Left ventricle myocardium inferior (tissue), 1 donor: ENCODE results near the gene SDR42E2. TPM values are rescaled to one million over a fixed set of nuclear protein-coding genes. Genes with fewer than 3 reads are reported as not detected.

ENCODE experiments used
- DNase-seq: peaks from one replicate; pipeline ENCODE4 v3.0.0-alpha.2; 2020
- H3K27ac ChIP-seq: fragments of 200-600 bp; replicated peaks from 2 replicates; pipeline ENCODE4 v1.8.0; 2021
- H3K27me3 ChIP-seq: fragments of 200-600 bp; 2 replicates; pipeline ENCODE4 v1.8.0; 2021; ENCODE audit warnings: low read depth
- H3K36me3 ChIP-seq: fragments of 200-600 bp; 2 replicates; pipeline ENCODE4 v1.8.0; 2021
- H3K4me1 ChIP-seq: fragments of 200-600 bp; 2 replicates; pipeline ENCODE4 v1.8.0; 2021
- H3K4me3 ChIP-seq: fragments of 200-600 bp; 2 replicates; pipeline ENCODE4 v1.8.0; 2021; ENCODE audit warnings: mild to moderate bottlenecking, moderate library complexity
- H3K9me3 ChIP-seq: fragments of 200-600 bp; replicated peaks from 2 replicates; pipeline ENCODE4 v1.8.0; 2021
- CTCF ChIP-seq: fragments of 200-600 bp; IDR thresholded peaks from 2 replicates; pipeline ENCODE4 v1.8.0; 2021; ENCODE audit warnings: antibody characterized with exemption, mild to moderate bottlenecking, borderline replicate concordance
- intact Hi-C: fragments of 100-400 bp; cut with micrococcal nuclease; formaldehyde crosslinking; loops from one replicate; pipeline ENCODE4 v1.11.0; 2022
- total RNA-seq: library from RNA; stranded (reverse); fragmentation: NEBNext Ultra II Directional; extraction: Animal tissue kit (Norgen Biotek cat#: 25700); gene quantifications from one replicate; pipeline ENCODE4 v1.2.1, GENCODE V29; 2021
- donor health status: DM: no; HTN: yes; CAD: no; lungs with severe emphysema.

Gene SDR42E2
- total RNA-seq, 1 donor from 2014 or later: 0.08 TPM

- intact Hi-C loops: loop anchor here (10.0 kb wide), 1 partner anchor 50 kb away; no protein-coding TSS in a partner anchor
- Histone ChIP-seq H3K36me3 (peaks cover 38% of the 10 kb centered on the region), H3K9me3 (no peaks in the 10 kb centered on the region), H3K27ac (peak overlapping the region; percentile 49), H3K4me3 (no peak overlapping the region), H3K27me3 (no peaks in the 10 kb centered on the region), H3K4me1 (peaks cover 18% of the 10 kb centered on the region)
- peak; percentile 33 for DNase-seq
- no peak for TF ChIP-seq CTCF
These were observed 62.8 kb downstream of the SDR42E2 start for GRCh38 chr16:22225060-22225459.

DNA sequence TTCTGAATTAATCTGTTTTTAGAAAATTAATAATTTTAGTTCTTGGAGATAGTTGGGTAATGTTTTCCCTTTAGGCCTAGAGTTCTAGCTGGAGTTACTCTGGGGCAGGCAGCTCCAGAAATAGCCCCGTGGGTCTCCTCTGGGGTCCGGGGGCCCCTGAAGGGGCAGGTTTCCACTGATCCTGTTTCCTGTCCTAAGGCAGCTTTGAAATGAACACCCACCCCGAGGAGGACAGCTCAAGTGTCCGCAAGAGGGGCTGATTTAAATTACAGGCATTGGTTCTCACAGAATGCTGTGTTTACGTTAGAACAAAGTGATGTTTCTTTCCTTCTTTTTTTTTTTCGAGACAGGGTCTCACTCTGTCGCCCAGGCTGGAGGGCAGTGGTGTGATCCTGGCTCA, 67.6 kb downstream of the SDR42E2 start:
- DNase-seq: no peak
- H3K36me3 ChIP-seq: peaks cover 47% of the 10 kb centered on the region
- no peak overlapping the region for H3K4me3 ChIP-seq
- no peak for TF ChIP-seq CTCF
- no peaks in the 10 kb centered on the region for H3K27me3 ChIP-seq
- H3K9me3 ChIP-seq: no peaks in the 10 kb centered on the region
- intact Hi-C loops: loop anchor here (10.0 kb wide), 1 partner anchor 45 kb away; no protein-coding TSS in a partner anchor
- H3K4me1 ChIP-seq: peaks cover 13% of the 10 kb centered on the region
- H3K27ac ChIP-seq: no peak overlapping the region

DNA sequence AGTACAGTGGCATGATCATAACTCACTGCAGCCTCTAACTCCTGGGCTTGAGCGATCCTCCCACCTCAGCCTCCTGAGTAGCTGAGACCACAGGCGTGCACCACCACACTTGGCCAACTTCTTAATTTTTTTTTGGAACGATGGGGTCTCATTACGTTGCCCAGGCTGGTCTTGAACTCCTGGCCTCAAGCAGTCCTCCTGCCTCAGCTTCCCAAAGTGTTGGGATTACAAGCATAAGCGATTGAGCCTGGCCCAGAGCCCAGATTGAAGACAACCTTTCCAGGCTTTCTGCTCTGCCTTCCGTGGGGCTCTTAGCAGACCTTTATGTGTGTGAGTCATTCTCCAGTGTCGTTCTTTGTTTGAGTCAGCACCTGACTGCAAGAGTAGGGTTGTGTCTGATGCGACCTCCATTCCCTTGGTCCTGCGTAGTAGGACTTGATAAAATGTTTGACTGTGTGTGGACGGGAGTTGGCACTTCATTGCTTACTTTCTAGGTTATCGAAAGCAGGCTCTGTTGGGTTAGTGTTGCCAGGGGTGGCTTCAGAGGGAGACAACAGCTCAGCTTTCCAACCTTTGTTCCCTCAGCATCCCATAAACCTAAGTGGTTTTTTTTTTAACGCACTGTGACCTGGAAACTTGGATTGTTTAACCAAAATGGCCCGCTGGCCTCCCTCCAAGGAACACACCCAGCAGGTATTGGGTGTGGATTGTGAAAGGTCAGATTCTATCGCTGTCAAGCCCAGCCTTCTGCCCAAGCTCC, 70.2 kb downstream of the SDR42E2 start:
- intact Hi-C loops: no loop called here
- H3K4me1 ChIP-seq: peaks cover 16% of the 10 kb centered on the region
- H3K9me3 ChIP-seq: no peaks in the 10 kb centered on the region
- TF ChIP-seq CTCF: no peak
- H3K27me3 ChIP-seq: no peaks in the 10 kb centered on the region
- peak overlapping the region; percentile 63 for H3K27ac ChIP-seq
- H3K4me3 ChIP-seq: no peak overlapping the region
- no peak for DNase-seq
- H3K36me3 ChIP-seq: peaks cover 32% of the 10 kb centered on the region

GRCh38 chr16:22233037-22233372, 70.7 kb downstream of the SDR42E2 start:
- peaks cover 16% of the 10 kb centered on the region for H3K4me1 ChIP-seq
- no peak for DNase-seq
- peak overlapping the region; percentile 63 for H3K27ac ChIP-seq
- H3K27me3 ChIP-seq: no peaks in the 10 kb centered on the region
- TF ChIP-seq CTCF: no peak
- intact Hi-C loops: no loop called here
- H3K4me3 ChIP-seq: no peak overlapping the region
- H3K36me3 ChIP-seq: peaks cover 28% of the 10 kb centered on the region
- no peaks in the 10 kb centered on the region for H3K9me3 ChIP-seq

DNA sequence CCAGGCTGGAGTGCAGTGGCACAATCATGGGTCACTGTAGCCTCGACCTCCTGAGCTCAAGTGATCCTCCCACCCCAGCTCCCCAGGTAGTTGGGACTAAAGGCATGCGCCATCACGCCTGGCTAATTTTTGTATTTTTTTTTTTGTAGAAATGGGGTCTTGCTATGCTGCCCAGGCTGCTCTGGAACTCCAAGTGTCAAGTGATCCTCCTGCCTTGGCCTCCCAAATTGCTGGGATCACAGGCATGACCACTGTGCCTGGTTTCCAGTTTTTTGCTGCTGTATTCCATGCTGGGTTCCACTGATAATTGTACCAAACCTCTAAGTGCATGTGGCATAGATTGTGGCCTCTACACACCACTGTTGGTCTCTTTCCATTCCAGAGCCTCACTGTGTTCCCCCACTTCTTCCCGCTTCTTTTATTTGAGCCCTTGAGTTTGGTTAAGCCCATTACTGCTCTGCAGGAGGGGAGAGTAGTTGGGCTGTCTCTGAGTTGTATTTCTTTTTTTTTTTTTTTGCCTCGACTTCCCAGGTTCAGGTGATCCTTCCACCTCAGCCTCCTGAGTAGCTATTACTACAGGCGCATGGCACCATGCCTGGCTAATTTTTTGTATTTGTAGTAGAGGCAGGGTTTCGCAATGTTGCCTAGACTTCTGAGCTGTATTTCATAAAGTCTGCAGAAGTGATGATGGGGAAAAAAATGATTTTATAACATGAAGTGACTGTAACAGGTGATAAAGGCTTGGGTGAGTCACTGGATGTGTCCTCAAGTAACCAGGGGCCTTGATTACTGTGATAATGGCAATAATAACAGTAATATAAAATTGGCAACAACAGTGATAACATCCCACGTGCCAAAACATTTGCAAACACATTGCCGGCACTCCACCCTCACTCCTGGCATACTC, 73.8 kb downstream of the SDR42E2 start:
- H3K27me3 ChIP-seq: no peaks in the 10 kb centered on the region
- H3K27ac ChIP-seq: peak overlapping the region; percentile 13
- H3K4me1 ChIP-seq: peaks cover 41% of the 10 kb centered on the region
- no peaks in the 10 kb centered on the region for H3K9me3 ChIP-seq
- no peak overlapping the region for H3K4me3 ChIP-seq
- intact Hi-C loops: no loop called here
- peaks cover 13% of the 10 kb centered on the region for H3K36me3 ChIP-seq
- no peak for TF ChIP-seq CTCF
- peak; percentile 23 for DNase-seq
